ENCODE data around the gene MTFR2.
A peak's percentile ranks its signal among the peaks of the same experiment; 100 is the strongest.

The MTFR2 gene

DNA sequence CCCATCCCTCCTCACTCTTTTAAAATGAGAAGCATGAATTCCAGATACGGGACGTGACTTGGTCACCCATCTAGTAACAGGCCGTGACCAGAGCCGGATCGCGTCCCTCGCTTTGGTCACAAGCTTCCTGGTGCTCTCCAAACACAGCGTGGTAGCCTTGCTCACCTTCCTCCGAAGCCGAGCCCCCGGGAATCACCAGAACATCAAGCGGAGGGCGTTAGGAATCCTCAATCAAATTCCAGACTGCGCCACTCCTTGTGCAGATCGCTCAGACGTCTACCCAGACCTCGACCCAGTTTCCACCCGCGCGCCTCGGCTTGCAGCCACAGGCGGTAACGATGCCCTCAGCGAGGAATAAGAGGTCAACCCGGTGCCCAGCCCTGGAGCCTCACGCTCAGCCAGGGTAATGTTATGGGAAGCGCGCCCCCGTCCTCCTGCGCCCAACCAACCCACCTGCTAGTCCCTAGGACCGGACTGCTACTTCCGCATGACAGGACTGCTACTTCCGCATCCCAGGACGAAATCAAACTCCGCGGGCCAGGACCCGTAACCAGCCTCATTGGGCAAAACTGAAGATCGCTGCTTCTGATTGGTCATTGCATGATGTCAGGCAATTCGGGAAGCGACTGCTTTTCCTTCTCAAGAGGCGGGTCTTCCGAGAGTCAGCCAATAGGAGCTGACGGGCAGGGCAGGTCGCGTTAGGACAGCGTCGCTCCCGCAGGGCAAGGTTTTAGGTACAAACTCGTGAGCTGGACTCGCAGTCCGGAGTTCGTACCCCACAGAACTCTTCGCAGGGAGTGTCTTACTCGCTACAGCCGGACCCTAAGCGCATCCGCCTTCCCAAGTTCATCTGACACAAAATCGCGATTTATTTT, at the start of gene MTFR2 (continued):
- TF ChIP-seq, protein P1, sequence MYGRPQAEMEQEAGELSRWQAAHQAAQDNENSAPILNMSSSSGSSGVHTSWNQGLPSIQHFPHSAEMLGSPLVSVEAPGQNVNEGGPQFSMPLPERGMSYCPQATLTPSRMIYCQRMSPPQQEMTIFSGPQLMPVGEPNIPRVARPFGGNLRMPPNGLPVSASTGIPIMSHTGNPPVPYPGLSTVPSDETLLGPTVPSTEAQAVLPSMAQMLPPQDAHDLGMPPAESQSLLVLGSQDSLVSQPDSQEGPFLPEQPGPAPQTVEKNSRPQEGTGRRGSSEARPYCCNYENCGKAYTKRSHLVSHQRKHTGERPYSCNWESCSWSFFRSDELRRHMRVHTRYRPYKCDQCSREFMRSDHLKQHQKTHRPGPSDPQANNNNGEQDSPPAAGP (tag by site-specific recombination; IDR thresholded peaks at IDR 0.05): 0 out of 2 replicates have a peak, but pooled peaks have one; percentile 28
- TF ChIP-seq ZNF335 (tag by site-specific recombination; conservative IDR thresholded peaks at IDR 0.05) (peak; percentile 87), SP3 (tag by site-specific recombination; IDR thresholded peaks at IDR 0.05) (peak; percentile 87), ZNF404 (tag by site-specific recombination; IDR thresholded peaks at IDR 0.05) (no peak), ZNF37A (tag by site-specific recombination; IDR thresholded peaks at IDR 0.05) (no peak), WT1 (tag by site-specific recombination; IDR thresholded peaks at IDR 0.05) (0 out of 2 replicates have a peak, but pooled peaks have one; percentile 10), ZNF585B (tag by site-specific recombination; IDR thresholded peaks at IDR 0.05) (no peak), ZNF221 (tag by site-specific recombination; IDR thresholded peaks at IDR 0.05; ENCODE audit: borderline replicate concordance) (no peak), ZNF660 (tag by site-specific recombination; IDR thresholded peaks at IDR 0.05) (peak; percentile 46; the same call in 1 of the 2 replicates), ZNF548 (tag by site-specific recombination; IDR thresholded peaks at IDR 0.05) (peak; percentile 77; the same call in 1 of the 2 replicates), MYNN (tag by site-specific recombination; IDR thresholded peaks at IDR 0.05; ENCODE audit: borderline replicate concordance) (no peak; the same call in 1 of the 2 replicates), EGR2 (tag by site-specific recombination; IDR thresholded peaks at IDR 0.05; ENCODE audit: low read depth) (peak; percentile 75), ZNF10 (tag by site-specific recombination; IDR thresholded peaks at IDR 0.05) (peak; percentile 18; the same call in 1 of the 2 replicates)
- TF ChIP-seq, protein P2, sequence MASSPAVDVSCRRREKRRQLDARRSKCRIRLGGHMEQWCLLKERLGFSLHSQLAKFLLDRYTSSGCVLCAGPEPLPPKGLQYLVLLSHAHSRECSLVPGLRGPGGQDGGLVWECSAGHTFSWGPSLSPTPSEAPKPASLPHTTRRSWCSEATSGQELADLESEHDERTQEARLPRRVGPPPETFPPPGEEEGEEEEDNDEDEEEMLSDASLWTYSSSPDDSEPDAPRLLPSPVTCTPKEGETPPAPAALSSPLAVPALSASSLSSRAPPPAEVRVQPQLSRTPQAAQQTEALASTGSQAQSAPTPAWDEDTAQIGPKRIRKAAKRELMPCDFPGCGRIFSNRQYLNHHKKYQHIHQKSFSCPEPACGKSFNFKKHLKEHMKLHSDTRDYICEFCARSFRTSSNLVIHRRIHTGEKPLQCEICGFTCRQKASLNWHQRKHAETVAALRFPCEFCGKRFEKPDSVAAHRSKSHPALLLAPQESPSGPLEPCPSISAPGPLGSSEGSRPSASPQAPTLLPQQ (tag by site-specific recombination; IDR thresholded peaks at IDR 0.05): 0 out of 2 replicates have a peak, but pooled peaks have one; percentile 20
- TF ChIP-seq, protein P3, sequence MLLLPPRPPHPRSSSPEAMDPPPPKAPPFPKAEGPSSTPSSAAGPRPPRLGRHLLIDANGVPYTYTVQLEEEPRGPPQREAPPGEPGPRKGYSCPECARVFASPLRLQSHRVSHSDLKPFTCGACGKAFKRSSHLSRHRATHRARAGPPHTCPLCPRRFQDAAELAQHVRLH (tag by site-specific recombination; IDR thresholded peaks at IDR 0.05): peak; percentile 22; the same call in 1 of the 2 replicates
- TF ChIP-seq, protein P4, sequence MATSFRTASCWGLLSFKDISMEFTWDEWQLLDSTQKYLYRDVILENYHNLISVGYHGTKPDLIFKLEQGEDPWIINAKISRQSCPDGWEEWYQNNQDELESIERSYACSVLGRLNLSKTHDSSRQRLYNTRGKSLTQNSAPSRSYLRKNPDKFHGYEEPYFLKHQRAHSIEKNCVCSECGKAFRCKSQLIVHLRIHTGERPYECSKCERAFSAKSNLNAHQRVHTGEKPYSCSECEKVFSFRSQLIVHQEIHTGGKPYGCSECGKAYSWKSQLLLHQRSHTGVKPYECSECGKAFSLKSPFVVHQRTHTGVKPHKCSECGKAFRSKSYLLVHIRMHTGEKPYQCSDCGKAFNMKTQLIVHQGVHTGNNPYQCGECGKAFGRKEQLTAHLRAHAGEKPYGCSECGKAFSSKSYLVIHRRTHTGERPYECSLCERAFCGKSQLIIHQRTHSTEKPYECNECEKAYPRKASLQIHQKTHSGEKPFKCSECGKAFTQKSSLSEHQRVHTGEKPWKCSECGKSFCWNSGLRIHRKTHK (tag by site-specific recombination; IDR thresholded peaks at IDR 0.05): no peak
- TF ChIP-seq, protein P5, sequence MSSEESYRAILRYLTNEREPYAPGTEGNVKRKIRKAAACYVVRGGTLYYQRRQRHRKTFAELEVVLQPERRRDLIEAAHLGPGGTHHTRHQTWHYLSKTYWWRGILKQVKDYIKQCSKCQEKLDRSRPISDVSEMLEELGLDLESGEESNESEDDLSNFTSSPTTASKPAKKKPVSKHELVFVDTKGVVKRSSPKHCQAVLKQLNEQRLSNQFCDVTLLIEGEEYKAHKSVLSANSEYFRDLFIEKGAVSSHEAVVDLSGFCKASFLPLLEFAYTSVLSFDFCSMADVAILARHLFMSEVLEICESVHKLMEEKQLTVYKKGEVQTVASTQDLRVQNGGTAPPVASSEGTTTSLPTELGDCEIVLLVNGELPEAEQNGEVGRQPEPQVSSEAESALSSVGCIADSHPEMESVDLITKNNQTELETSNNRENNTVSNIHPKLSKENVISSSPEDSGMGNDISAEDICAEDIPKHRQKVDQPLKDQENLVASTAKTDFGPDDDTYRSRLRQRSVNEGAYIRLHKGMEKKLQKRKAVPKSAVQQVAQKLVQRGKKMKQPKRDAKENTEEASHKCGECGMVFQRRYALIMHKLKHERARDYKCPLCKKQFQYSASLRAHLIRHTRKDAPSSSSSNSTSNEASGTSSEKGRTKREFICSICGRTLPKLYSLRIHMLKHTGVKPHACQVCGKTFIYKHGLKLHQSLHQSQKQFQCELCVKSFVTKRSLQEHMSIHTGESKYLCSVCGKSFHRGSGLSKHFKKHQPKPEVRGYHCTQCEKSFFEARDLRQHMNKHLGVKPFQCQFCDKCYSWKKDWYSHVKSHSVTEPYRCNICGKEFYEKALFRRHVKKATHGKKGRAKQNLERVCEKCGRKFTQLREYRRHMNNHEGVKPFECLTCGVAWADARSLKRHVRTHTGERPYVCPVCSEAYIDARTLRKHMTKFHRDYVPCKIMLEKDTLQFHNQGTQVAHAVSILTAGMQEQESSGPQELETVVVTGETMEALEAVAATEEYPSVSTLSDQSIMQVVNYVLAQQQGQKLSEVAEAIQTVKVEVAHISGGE (tag by site-specific recombination; conservative IDR thresholded peaks at IDR 0.05; ENCODE audit: low read depth): peak; percentile 78
- TF ChIP-seq, protein P6, sequence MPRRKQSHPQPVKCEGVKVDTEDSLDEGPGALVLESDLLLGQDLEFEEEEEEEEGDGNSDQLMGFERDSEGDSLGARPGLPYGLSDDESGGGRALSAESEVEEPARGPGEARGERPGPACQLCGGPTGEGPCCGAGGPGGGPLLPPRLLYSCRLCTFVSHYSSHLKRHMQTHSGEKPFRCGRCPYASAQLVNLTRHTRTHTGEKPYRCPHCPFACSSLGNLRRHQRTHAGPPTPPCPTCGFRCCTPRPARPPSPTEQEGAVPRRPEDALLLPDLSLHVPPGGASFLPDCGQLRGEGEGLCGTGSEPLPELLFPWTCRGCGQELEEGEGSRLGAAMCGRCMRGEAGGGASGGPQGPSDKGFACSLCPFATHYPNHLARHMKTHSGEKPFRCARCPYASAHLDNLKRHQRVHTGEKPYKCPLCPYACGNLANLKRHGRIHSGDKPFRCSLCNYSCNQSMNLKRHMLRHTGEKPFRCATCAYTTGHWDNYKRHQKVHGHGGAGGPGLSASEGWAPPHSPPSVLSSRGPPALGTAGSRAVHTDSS (tag by site-specific recombination; IDR thresholded peaks at IDR 0.05): no peak
